ENCODE data around the gene ADAM19. TPM values are rescaled to one million over a fixed set of nuclear protein-coding genes. Genes with fewer than 3 reads are reported as not detected.

The ADAM19 gene
- total RNA-seq, 1 donor from 2014 or later: 64.5 TPM

GRCh38 chr5:157487358-157487757 is 88.2 kb downstream of the ADAM19 start:
- H3K27ac Mint-ChIP-seq (ENCODE audit: unreplicated experiment): no peak overlapping the region
- TF ChIP-seq, protein P1, sequence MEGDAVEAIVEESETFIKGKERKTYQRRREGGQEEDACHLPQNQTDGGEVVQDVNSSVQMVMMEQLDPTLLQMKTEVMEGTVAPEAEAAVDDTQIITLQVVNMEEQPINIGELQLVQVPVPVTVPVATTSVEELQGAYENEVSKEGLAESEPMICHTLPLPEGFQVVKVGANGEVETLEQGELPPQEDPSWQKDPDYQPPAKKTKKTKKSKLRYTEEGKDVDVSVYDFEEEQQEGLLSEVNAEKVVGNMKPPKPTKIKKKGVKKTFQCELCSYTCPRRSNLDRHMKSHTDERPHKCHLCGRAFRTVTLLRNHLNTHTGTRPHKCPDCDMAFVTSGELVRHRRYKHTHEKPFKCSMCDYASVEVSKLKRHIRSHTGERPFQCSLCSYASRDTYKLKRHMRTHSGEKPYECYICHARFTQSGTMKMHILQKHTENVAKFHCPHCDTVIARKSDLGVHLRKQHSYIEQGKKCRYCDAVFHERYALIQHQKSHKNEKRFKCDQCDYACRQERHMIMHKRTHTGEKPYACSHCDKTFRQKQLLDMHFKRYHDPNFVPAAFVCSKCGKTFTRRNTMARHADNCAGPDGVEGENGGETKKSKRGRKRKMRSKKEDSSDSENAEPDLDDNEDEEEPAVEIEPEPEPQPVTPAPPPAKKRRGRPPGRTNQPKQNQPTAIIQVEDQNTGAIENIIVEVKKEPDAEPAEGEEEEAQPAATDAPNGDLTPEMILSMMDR (IDR thresholded peaks at IDR 0.05): no peak
- no peaks in the 10 kb centered on the region for H3K27me3 Mint-ChIP-seq (ENCODE audit: unreplicated experiment)
- H3K4me1 Mint-ChIP-seq (ENCODE audit: unreplicated experiment): no peaks in the 10 kb centered on the region
- no peak overlapping the region for H3K4me3 Mint-ChIP-seq (ENCODE audit: unreplicated experiment)
- no peak for DNase-seq (ENCODE audit: extremely low spot score, unreplicated experiment)
- peaks cover 50% of the 10 kb centered on the region for H3K36me3 Mint-ChIP-seq (ENCODE audit: unreplicated experiment)
- H3K9me3 Mint-ChIP-seq (ENCODE audit: unreplicated experiment): no peaks in the 10 kb centered on the region

DNA sequence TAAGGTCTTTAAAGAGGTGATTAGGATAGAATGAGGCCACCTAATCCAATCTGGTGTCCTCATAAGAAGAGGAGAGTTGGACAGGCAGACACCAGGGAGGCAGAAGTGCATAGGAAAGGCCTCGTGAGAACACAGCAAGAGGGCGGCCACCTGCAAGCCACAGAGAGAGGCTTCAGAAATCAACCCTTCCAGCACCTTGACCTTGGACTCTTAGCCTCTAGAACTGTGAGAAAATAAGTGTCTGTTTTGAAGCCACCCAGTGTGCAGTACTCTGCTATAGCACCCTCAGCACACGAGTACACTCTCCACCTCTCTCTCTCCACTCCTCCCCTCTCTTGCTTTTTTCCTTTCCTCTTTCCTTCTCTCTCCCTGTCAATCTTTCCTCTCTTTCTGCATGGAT is 88.7 kb downstream of the ADAM19 start:
- H3K4me1 Mint-ChIP-seq (ENCODE audit: unreplicated experiment): no peaks in the 10 kb centered on the region
- no peak overlapping the region for H3K27ac Mint-ChIP-seq (ENCODE audit: unreplicated experiment)
- no peaks in the 10 kb centered on the region for H3K9me3 Mint-ChIP-seq (ENCODE audit: unreplicated experiment)
- TF ChIP-seq, protein P1 (IDR thresholded peaks at IDR 0.05): no peak
- H3K36me3 Mint-ChIP-seq (ENCODE audit: unreplicated experiment): peaks cover 55% of the 10 kb centered on the region
- no peak overlapping the region for H3K4me3 Mint-ChIP-seq (ENCODE audit: unreplicated experiment)
- DNase-seq (ENCODE audit: extremely low spot score, unreplicated experiment): no peak
- H3K27me3 Mint-ChIP-seq (ENCODE audit: unreplicated experiment): no peaks in the 10 kb centered on the region

DNA sequence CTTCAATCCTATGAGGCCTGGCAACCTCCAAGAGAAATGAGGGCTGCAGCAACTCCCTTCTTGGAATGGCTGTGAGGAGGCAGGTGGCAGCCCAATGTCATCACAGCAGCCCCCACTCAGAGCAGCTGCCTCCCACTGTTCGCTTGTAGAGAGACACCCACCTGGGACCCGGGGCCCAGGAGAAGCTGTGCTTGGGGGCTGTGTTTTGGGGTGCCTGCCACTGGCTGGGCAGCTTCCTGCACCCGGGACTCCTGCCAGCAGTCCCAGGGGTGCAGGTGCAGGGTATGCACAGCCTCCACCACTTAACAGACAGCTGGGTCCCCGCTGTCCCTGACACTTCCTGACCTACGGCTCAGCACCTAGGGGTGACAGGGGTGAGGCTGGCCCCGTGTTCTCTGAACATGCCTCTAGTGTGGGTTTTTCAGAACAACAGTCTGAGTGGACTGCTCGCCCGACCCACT is 89.3 kb downstream of the ADAM19 start:
- H3K36me3 Mint-ChIP-seq (ENCODE audit: unreplicated experiment): peaks cover 54% of the 10 kb centered on the region
- no peaks in the 10 kb centered on the region for H3K9me3 Mint-ChIP-seq (ENCODE audit: unreplicated experiment)
- H3K27me3 Mint-ChIP-seq (ENCODE audit: unreplicated experiment): no peaks in the 10 kb centered on the region
- no peaks in the 10 kb centered on the region for H3K4me1 Mint-ChIP-seq (ENCODE audit: unreplicated experiment)
- no peak for DNase-seq (ENCODE audit: extremely low spot score, unreplicated experiment)
- H3K27ac Mint-ChIP-seq (ENCODE audit: unreplicated experiment): no peak overlapping the region
- no peak overlapping the region for H3K4me3 Mint-ChIP-seq (ENCODE audit: unreplicated experiment)
- TF ChIP-seq, protein P1 (IDR thresholded peaks at IDR 0.05): no peak

- no peak overlapping the region for H3K4me3 Mint-ChIP-seq (ENCODE audit: unreplicated experiment)
- no peaks in the 10 kb centered on the region for H3K9me3 Mint-ChIP-seq (ENCODE audit: unreplicated experiment)
- H3K36me3 Mint-ChIP-seq (ENCODE audit: unreplicated experiment): peaks cover 52% of the 10 kb centered on the region
- DNase-seq (ENCODE audit: extremely low spot score, unreplicated experiment): no peak
- no peak overlapping the region for H3K27ac Mint-ChIP-seq (ENCODE audit: unreplicated experiment)
- no peaks in the 10 kb centered on the region for H3K4me1 Mint-ChIP-seq (ENCODE audit: unreplicated experiment)
- TF ChIP-seq, protein P1 (IDR thresholded peaks at IDR 0.05): no peak
- H3K27me3 Mint-ChIP-seq (ENCODE audit: unreplicated experiment): no peaks in the 10 kb centered on the region
These were observed 89.8 kb downstream of the ADAM19 start for GRCh38 chr5:157485811-157486210.

- Mint-ChIP-seq H3K4me3 (ENCODE audit: unreplicated experiment) (no peak overlapping the region), H3K27ac (ENCODE audit: unreplicated experiment) (no peak overlapping the region)
These were observed 90.2 kb downstream of the ADAM19 start for GRCh38 chr5:157485340-157485739.

More at GRCh38 chr5:157485340-157485739, 90.2 kb downstream of the ADAM19 start:
- no peaks in the 10 kb centered on the region for H3K9me3 Mint-ChIP-seq (ENCODE audit: unreplicated experiment)
- peaks cover 51% of the 10 kb centered on the region for H3K36me3 Mint-ChIP-seq (ENCODE audit: unreplicated experiment)
- no peaks in the 10 kb centered on the region for H3K4me1 Mint-ChIP-seq (ENCODE audit: unreplicated experiment)
- TF ChIP-seq, protein P1 (IDR thresholded peaks at IDR 0.05): no peak
- no peak for DNase-seq (ENCODE audit: extremely low spot score, unreplicated experiment)
- no peaks in the 10 kb centered on the region for H3K27me3 Mint-ChIP-seq (ENCODE audit: unreplicated experiment)

Measured in osteocyte (in vitro differentiated cells).